WTC11 (cell line): ENCODE data around the gene ANXA2. TPM values are rescaled to one million over a fixed set of nuclear protein-coding genes. Genes with fewer than 3 reads are reported as not detected.

Experiments
- ATAC-seq: fragments of 200-7000 bp; cut with Tn5 transposase; 2 replicates; pipeline ENCODE4 v1.10.0; 2021; ENCODE audit warnings: mild to moderate bottlenecking, moderate library complexity
- CTCF ChIA-PET: fragments of 300-600 bp; sonication (Branson Sonifier 250); formaldehyde crosslinking; loops from one replicate; lab custom pipeline; 2021; ENCODE audit warnings: antibody characterized with exemption; lab: Charles Lee
- POLR2A ChIA-PET: fragments of 350-600 bp; sonication (Branson Sonifier 250); formaldehyde crosslinking; loops from one replicate; lab custom pipeline; 2021; ENCODE audit warnings: antibody characterized with exemption; lab: Charles Lee
- DNase-seq: peaks from one replicate; pipeline ENCODE4 v3.0.0; 2021; ENCODE audit warnings: low spot score
- H3K27ac Mint-ChIP-seq: 2 replicates; pipeline ENCODE4 v1.8.0; 2021; ENCODE audit warnings: mixed read lengths
- H3K27me3 Mint-ChIP-seq: 2 replicates; pipeline ENCODE4 v1.8.0; 2021; ENCODE audit warnings: low read depth, mild to moderate bottlenecking, moderate library complexity, mixed read lengths
- H3K36me3 Mint-ChIP-seq: 2 replicates; pipeline ENCODE4 v1.8.0; 2021; ENCODE audit warnings: mixed read lengths
- H3K4me1 Mint-ChIP-seq: 2 replicates; pipeline ENCODE4 v1.8.0; 2022; ENCODE audit warnings: mixed read lengths
- H3K4me3 Mint-ChIP-seq: 2 replicates; pipeline ENCODE4 v1.8.0; 2021; ENCODE audit warnings: mild to moderate bottlenecking, moderate library complexity, mixed read lengths
- H3K9me3 Mint-ChIP-seq: 2 replicates; pipeline ENCODE4 v1.8.0; 2021; ENCODE audit warnings: mixed read lengths
- AFF4 ChIP-seq: sonication (generic); formaldehyde crosslinking; IDR thresholded peaks from 2 replicates; pipeline ENCODE4 v1.8.1; 2023; ENCODE audit warnings: mild to moderate bottlenecking, missing genetic modification reagents, borderline replicate concordance
- GTF2I ChIP-seq: fragments of 250-450 bp; sonication (Bioruptor Pico); conservative IDR thresholded peaks from 2 replicates; pipeline ENCODE4 v1.4.0; 2021; ENCODE audit warnings: mild to moderate bottlenecking
- IRF2 ChIP-seq: sonication (generic); formaldehyde crosslinking; IDR thresholded peaks from 2 replicates; pipeline ENCODE4 v1.8.0; 2022; ENCODE audit warnings: low read depth, missing genetic modification reagents, borderline replicate concordance
- MAX ChIP-seq: sonication (generic); formaldehyde crosslinking; IDR thresholded peaks from 2 replicates; pipeline ENCODE4 v1.8.0; 2022; ENCODE audit warnings: mild to moderate bottlenecking, missing genetic modification reagents
- MYBL2 ChIP-seq: sonication (generic); formaldehyde crosslinking; IDR thresholded peaks from 2 replicates; pipeline ENCODE4 v1.8.1; 2023; ENCODE audit warnings: mild to moderate bottlenecking, moderate library complexity, missing genetic modification reagents
- NFATC4 ChIP-seq: fragments of 250-450 bp; sonication (Bioruptor Pico); IDR thresholded peaks from 2 replicates; pipeline ENCODE4 v1.9.0; 2021; ENCODE audit warnings: mild to moderate bottlenecking
- NFE2L1 ChIP-seq: sonication (generic); formaldehyde crosslinking; IDR thresholded peaks from 2 replicates; pipeline ENCODE4 v1.8.1; 2023; ENCODE audit warnings: missing genetic modification reagents
- NR3C1 ChIP-seq: sonication (generic); formaldehyde crosslinking; conservative IDR thresholded peaks from 2 replicates; pipeline ENCODE4 v1.8.1; 2023; ENCODE audit warnings: low read depth, mild to moderate bottlenecking, missing genetic modification reagents
- PRRX2 ChIP-seq: fragments of 250-450 bp; sonication (Bioruptor Pico); IDR thresholded peaks from 2 replicates; pipeline ENCODE4 v1.8.0; 2021; ENCODE audit warnings: mild to moderate bottlenecking
- RORB ChIP-seq: fragments of 250-450 bp; sonication (Bioruptor Pico); IDR thresholded peaks from 2 replicates; pipeline ENCODE4 v1.9.0; 2021; ENCODE audit warnings: mild to moderate bottlenecking
- SOX15 ChIP-seq: fragments of 250-450 bp; sonication (Bioruptor Pico); IDR thresholded peaks from 2 replicates; pipeline ENCODE4 v1.9.0; 2021; ENCODE audit warnings: mild to moderate bottlenecking
- TCF7 ChIP-seq: sonication (generic); formaldehyde crosslinking; IDR thresholded peaks from 2 replicates; pipeline ENCODE4 v1.8.0; 2022; ENCODE audit warnings: mild to moderate bottlenecking, low read depth, missing genetic modification reagents, moderate library complexity
- TP53 ChIP-seq: sonication (generic); formaldehyde crosslinking; IDR thresholded peaks from 2 replicates; pipeline ENCODE4 v1.8.1; 2023; ENCODE audit warnings: mild to moderate bottlenecking, missing genetic modification reagents
- USF1 ChIP-seq: sonication (generic); formaldehyde crosslinking; IDR thresholded peaks from 2 replicates; pipeline ENCODE4 v1.8.0; 2022; ENCODE audit warnings: mild to moderate bottlenecking, missing genetic modification reagents
- ZBTB21 ChIP-seq: sonication (generic); formaldehyde crosslinking; IDR thresholded peaks from 2 replicates; pipeline ENCODE4 v1.8.1; 2023; ENCODE audit warnings: mild to moderate bottlenecking, missing genetic modification reagents, borderline replicate concordance
- ZBTB43 ChIP-seq: sonication (generic); formaldehyde crosslinking; IDR thresholded peaks from 2 replicates; pipeline ENCODE4 v1.8.1; 2023; ENCODE audit warnings: mild to moderate bottlenecking, missing genetic modification reagents
- ZNF121 ChIP-seq: sonication (generic); formaldehyde crosslinking; IDR thresholded peaks from 2 replicates; pipeline ENCODE4 v1.8.0; 2023; ENCODE audit warnings: missing genetic modification reagents
- ZNF138 ChIP-seq: sonication (generic); formaldehyde crosslinking; conservative IDR thresholded peaks from 2 replicates; pipeline ENCODE4 v1.8.1; 2022; ENCODE audit warnings: mild to moderate bottlenecking, moderate library complexity, missing genetic modification reagents
- ZNF396 ChIP-seq: fragments of 250-450 bp; sonication (Bioruptor Pico); IDR thresholded peaks from 2 replicates; pipeline ENCODE4 v1.8.0; 2021; ENCODE audit warnings: mild to moderate bottlenecking, moderate library complexity, borderline replicate concordance
- ZNF416 ChIP-seq: fragments of 250-450 bp; sonication (Bioruptor Pico); IDR thresholded peaks from 2 replicates; pipeline ENCODE4 v1.9.0; 2021; ENCODE audit warnings: mild to moderate bottlenecking, inconsistent platforms
- ZNF671 ChIP-seq: fragments of 250-450 bp; sonication (Bioruptor Pico); IDR thresholded peaks from 2 replicates; pipeline ENCODE4 v1.8.0; 2021; ENCODE audit warnings: mild to moderate bottlenecking
- total RNA-seq: library from RNA; stranded (reverse); gene quantifications from 3 replicates; pipeline ENCODE4 v1.2.3, GENCODE V29; 2021
- TF ChIP-seq, protein P1 (sequence below): sonication (generic); formaldehyde crosslinking; IDR thresholded peaks from 2 replicates; pipeline ENCODE4 v1.8.0; 2022; ENCODE audit warnings: mild to moderate bottlenecking, missing genetic modification reagents
- TF ChIP-seq, protein P2 (sequence below): fragments of 250-450 bp; sonication (Bioruptor Pico); IDR thresholded peaks from 2 replicates; pipeline ENCODE4 v1.8.0; 2021; ENCODE audit warnings: mild to moderate bottlenecking

The ANXA2 gene
- total RNA-seq, 1 experiment from 2014 or later = 152 TPM

- CTCF ChIA-PET = no interaction called here
- POLR2A ChIA-PET = interaction anchor here (0.5 kb wide), 1 partner anchor 20 kb away, joined by 3 read pairs; no protein-coding TSS in a partner anchor
- Mint-ChIP-seq H3K27me3 (no peaks in the 10 kb centered on the region), H3K27ac (no peak overlapping the region), H3K4me1 (peaks cover 9% of the 10 kb centered on the region), H3K4me3 (no peak overlapping the region), H3K9me3 (no peaks in the 10 kb centered on the region), H3K36me3 (peaks cover 55% of the 10 kb centered on the region)
- ATAC-seq (no peak), DNase-seq (no peak)
- TF ChIP-seq IRF2 (CRISPR knock-in tag) = no peak
- TF ChIP-seq MAX = no peak
- no peak for TF ChIP-seq NR3C1 (CRISPR knock-in tag)
- no peak for TF ChIP-seq USF1 (CRISPR knock-in tag)
- no peak for TF ChIP-seq NFATC4 (CRISPR knock-in tag)
- TF ChIP-seq SOX15 = no peak
- no peak for TF ChIP-seq MYBL2
- no peak for TF ChIP-seq ZNF138 (CRISPR knock-in tag)
- no peak for TF ChIP-seq ZNF121 (CRISPR knock-in tag)
- no peak for TF ChIP-seq ZNF396
- TF ChIP-seq TP53 (CRISPR knock-in tag) = no peak
- TF ChIP-seq ZNF671 (CRISPR knock-in tag) = no peak
- no peak for TF ChIP-seq GTF2I (CRISPR knock-in tag)
- no peak for TF ChIP-seq AFF4 (CRISPR knock-in tag)
- TF ChIP-seq NFE2L1 (CRISPR knock-in tag) = no peak
- TF ChIP-seq TCF7 (CRISPR knock-in tag) = no peak
- no peak for TF ChIP-seq PRRX2 (CRISPR knock-in tag)
Measured at GRCh38 chr15:60352525-60352924, 45.3 kb downstream of the ANXA2 start.

DNA sequence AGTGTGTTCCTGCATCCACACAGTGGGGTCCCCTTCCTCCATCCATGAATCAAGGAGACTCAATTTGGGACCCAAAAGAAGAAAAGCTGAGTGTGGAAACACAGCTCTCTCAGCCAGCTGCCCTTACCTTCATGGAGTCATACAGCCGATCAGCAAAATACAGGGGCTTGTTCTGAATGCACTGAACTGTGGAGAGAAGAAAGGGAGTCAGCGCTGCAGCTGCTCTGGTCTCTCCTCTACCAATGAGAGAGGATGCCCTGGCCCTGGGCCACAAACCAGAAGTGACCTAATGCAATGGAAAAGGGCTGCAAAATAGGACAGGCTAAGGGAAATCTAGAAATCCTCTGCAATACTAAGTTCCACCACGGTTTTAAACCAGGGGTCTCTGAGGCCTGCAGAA lies 46.7 kb downstream of the ANXA2 start:
- ChIA-PET POLR2A (no interaction called here), CTCF (no interaction called here)
- DNase-seq (no peak), ATAC-seq (no peak)
- H3K4me1 Mint-ChIP-seq = peaks cover 13% of the 10 kb centered on the region
- H3K27ac Mint-ChIP-seq = no peak overlapping the region
- H3K4me3 Mint-ChIP-seq = no peak overlapping the region
- no peaks in the 10 kb centered on the region for H3K9me3 Mint-ChIP-seq
- peaks cover 53% of the 10 kb centered on the region for H3K36me3 Mint-ChIP-seq
- no peaks in the 10 kb centered on the region for H3K27me3 Mint-ChIP-seq
- TF ChIP-seq ZBTB21 = no peak
- no peak for TF ChIP-seq TCF7 (CRISPR knock-in tag)
- TF ChIP-seq, protein P1, sequence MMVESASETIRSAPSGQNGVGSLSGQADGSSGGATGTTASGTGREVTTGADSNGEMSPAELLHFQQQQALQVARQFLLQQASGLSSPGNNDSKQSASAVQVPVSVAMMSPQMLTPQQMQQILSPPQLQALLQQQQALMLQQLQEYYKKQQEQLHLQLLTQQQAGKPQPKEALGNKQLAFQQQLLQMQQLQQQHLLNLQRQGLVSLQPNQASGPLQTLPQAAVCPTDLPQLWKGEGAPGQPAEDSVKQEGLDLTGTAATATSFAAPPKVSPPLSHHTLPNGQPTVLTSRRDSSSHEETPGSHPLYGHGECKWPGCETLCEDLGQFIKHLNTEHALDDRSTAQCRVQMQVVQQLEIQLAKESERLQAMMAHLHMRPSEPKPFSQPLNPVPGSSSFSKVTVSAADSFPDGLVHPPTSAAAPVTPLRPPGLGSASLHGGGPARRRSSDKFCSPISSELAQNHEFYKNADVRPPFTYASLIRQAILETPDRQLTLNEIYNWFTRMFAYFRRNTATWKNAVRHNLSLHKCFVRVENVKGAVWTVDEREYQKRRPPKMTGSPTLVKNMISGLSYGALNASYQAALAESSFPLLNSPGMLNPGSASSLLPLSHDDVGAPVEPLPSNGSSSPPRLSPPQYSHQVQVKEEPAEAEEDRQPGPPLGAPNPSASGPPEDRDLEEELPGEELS (CRISPR knock-in tag) = no peak
- TF ChIP-seq ZNF416 = no peak
- TF ChIP-seq, protein P2, sequence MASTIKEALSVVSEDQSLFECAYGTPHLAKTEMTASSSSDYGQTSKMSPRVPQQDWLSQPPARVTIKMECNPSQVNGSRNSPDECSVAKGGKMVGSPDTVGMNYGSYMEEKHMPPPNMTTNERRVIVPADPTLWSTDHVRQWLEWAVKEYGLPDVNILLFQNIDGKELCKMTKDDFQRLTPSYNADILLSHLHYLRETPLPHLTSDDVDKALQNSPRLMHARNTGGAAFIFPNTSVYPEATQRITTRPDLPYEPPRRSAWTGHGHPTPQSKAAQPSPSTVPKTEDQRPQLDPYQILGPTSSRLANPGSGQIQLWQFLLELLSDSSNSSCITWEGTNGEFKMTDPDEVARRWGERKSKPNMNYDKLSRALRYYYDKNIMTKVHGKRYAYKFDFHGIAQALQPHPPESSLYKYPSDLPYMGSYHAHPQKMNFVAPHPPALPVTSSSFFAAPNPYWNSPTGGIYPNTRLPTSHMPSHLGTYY (CRISPR knock-in tag) = no peak
- no peak for TF ChIP-seq AFF4 (CRISPR knock-in tag)
- TF ChIP-seq ZBTB43 (CRISPR knock-in tag) = no peak
- no peak for TF ChIP-seq RORB (CRISPR knock-in tag)
- no peak for TF ChIP-seq TP53 (CRISPR knock-in tag)
- TF ChIP-seq NR3C1 (CRISPR knock-in tag) = no peak
